ENCODE measurements around the gene CLIC6.
A peak's percentile ranks its signal among the peaks of the same experiment; 100 is the strongest.

CLIC6 gene

GRCh38 chr21:34730194-34730593, 61.4 kb downstream of the CLIC6 start:
- DNase-seq: no peak

GRCh38 chr21:34730756-34731445, 62.1 kb downstream of the CLIC6 start:
- DNase-seq: peak; percentile 44

DNA sequence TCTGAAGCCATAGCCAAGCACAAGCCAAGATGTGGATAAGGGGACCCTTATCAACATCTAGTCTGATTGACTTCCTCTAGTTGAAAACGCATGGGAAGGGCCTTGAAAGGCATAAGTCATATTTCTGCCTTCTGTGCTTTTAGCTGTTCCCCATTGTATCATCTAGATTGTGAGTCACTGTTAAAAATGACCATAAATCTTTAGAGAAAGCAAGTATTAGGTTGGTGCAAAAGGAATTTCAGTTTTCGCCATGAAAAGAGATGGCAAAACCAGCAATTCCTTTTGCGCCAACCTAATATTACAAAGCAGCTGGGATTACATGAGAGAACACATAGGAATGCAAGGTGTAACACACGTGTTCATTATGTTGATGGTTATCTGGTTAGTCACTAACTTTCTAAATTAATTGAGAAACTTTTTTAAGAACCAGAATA, 63.6 kb downstream of the CLIC6 start:
- DNase-seq: no peak

DNA sequence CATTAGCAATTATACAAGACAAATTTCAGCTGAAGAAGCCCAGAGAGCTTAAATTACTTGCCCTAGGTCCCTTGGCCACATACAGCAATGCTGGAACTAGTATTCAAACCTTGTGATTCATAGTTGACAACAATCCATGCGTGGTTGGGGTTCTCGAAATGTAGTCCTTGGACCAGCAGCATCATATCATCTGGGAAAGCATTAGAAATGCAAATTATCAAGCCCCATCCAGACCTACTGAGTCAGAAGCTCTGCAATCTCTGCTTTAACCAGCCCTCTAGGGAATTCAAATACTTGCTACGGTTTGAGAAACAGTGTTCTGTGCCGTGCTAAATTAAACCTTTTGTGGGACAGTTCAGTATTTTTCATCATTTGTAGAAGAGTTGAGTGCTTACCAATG, 65.1 kb downstream of the CLIC6 start:
- no peak for DNase-seq

DNA sequence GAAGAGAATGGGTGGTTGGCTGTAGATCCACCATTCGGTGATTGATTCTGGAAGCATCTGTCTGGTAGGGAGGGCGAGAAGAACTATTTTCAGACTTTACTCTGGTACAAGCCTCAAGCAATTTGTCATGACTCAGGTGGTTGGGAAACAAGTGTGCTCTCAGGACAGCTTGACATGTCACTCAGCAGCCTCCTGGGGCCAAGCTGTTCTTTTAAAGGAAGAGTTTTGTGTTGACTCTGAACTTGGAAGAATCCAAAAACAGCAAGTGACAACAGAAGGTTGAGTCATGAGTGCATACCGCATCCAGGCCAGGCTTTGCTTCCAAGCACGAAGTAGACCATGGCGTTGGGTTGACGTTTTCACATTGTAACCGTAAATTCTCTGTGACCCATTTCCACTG, 65.9 kb downstream of the CLIC6 start:
- DNase-seq: no peak

DNA sequence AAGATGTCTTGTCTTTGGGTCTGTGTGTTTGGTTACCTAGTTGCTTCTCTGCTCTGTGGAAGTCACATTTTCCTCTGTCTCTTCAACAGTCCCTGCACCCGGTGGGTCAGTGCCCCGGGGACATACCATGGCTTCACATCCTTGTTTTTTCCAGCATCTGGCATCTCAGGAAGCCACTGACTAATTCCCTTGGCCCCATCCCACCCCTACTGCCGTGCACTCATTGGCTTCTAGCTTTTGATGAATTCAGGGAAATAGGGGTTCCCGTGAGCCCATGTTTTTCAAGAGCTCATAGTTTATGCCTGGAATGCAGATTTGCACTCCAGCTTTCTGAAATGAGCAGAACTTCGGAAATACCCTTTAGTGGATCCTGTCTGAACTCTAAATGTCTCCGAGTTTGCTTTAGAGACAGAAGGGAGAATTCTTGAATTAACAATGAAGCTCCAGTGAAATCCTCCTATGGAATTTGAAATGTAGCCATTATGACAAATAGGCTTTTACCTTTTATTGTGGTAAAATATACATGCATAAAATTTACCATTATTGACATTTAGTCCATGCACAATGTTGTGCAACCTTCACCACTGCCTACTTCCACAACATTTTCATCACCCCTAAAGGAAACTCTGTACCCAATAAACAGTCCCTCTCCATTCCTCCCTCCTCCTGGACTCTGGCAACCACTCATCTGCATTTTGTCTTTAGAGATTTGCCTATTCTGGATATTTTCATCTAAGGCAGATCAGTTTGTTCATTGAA, 67.5 kb downstream of the CLIC6 start:
- no peak for DNase-seq

DNA sequence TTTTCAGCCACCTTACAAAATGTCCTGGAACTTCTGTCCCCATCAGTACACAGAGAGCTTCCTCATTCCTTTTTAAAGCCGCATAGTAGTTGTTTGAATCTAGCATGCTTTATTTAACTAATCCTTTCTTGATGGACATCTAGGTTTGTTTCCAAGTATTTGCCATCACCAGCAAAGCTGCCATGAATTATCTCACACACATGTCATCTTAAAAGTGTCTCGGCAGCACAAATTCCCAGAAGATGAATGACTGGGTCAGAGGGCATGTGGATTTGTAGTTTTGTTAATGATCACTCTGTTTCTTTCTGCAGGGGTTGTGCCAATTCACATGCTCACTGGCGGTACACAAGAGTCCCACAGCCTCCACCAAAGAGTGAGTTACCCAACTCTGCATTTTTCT, 68.3 kb downstream of the CLIC6 start:
- no peak for DNase-seq

GRCh38 chr21:34740198-34740597, 71.4 kb downstream of the CLIC6 start:
- DNase-seq: no peak

- no peak for DNase-seq
Measured at GRCh38 chr21:34743285-34743684, 74.5 kb downstream of the CLIC6 start.

DNA sequence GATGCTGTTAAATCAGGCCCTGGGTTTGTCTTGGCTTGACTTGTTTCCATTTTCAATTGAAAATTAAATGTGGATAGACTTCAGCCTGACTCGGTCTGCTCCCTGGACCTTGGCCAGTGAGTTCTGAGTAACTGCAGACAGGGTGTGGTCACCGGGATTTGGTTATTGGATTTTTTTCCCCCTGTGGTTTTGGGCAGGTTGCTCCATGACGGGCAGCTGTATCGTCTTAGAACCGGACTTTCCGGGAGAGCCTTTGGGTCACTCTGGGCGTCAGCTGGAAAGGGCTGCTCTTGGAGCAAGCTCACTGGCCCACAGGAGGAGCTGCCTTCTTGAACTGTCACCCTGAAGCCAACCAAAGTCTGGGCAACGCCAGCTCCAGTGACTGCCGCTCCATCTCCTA, 75.0 kb downstream of the CLIC6 start:
- no peak for DNase-seq

DNA sequence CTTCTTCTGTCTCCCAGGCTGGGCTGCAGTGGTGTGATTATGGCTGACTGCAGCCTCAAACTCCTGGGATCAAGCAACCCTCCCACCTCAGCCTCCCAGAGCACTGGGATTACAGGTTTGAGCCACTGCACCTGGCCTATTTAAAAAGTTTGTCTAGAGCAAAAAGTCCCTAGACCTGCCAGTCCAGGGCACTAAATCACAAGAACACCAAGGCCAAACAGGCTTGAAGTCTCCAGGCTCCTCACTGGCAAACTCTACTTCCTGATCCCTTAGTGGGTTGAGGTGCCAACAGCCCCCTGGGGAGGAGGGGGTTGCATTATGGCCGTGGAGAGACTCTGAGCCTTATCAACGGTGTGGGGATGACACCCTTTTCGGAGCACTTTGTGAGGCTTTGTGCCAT, 76.0 kb downstream of the CLIC6 start:
- DNase-seq: no peak

- peak; percentile 70 for DNase-seq
Measured at GRCh38 chr21:34745557-34746255, 76.9 kb downstream of the CLIC6 start.

- no peak for DNase-seq
Measured at GRCh38 chr21:34748862-34749261, 80.1 kb downstream of the CLIC6 start.

DNA sequence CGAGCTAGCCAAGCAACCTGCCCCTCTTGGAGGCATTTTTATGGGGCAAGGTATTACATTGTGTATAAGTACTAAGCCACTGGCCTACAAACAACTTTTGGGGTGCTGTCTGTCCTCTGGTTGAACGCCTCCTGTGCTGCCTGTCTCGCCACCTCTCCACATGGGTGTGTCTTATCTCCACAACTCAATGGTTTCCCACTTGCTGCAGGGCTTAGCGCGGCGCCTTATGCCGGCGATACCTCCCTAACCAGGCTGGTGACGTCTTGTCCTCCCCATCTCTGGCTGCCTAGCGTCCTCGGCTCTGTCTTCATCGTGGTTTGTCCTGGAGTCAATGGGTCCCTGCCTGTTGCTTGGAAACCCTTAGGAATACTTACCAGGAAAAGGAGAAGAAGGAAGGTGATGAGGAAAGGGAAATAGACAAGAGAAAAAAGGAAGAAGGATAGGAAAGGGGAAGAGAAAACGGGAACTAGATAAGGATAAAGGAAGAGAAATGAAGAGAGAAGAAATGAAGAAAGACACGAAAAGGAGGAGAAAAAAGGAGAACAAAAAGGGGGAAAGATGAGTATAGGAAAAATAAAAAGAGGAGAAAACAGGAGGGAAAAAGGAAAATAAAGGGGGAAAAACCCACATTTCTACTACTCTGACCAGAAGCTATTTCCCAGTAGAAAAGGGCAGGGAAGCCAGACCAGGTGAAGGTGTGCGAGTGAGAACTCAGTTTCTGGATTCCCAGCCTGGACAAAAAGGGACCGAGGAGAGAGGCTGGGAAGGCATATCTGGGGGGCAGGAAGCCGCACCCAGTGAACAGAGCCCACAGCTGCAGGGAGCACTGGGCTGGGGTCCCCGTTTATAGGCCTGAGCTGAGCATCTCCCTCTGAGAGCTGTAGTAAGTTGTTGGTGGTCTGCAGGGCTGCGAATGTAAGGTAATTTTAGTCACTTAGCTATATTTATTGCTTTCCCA, 86.2 kb downstream of the CLIC6 start:
- DNase-seq: no peak

DNA sequence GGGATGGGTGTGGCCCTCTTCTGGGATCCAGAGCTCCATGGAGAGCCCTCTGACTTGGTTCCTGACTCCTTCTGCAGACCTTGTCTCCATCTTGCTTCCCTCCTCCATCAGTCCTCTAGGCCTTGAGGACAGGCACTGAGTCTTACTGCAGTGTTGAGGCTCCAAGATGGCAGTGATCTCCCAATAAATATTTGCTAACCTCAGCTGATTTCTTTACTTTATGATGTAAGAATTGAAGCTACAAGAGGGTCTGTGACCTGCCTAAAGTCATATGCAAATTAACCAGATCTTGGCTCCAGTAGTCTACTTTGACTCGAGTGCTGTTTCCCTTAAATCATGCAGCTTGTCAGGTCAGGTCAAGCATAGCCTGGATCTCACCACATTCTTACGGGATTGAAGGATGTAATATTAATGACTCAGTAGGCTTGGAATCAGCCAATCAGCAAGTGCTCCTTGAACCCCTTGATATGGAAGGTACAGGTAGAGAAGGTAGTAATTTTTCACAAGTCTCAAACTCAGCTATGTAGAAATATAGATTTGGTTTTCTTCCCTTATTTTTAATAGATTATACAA, 93.0 kb downstream of the CLIC6 start:
- DNase-seq: no peak

DNA sequence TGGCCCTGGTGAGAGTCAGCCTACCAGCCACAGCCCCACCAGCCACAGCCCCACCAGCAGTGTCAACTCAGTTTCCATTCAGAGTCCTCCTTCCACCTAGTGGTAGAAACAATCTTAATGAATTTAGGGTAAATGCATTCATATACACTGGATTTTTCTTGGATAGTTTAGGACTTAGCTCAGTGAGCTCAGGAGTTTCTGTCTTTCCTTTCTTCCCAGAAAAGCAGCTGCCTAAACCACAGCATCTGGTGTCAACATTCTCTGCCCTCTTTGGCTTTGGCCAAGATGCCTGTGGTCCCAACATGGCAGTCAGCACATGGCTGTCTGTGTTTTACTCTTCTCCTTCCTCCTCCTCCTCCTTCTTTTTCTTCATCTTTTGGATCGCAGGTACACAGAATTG, 94.0 kb downstream of the CLIC6 start:
- DNase-seq: no peak

GRCh38 chr21:34764715-34765284, 96.0 kb downstream of the CLIC6 start:
- no peak for DNase-seq

GRCh38 chr21:34765619-34766018, 96.8 kb downstream of the CLIC6 start:
- no peak for DNase-seq

GRCh38 chr21:34766862-34767261, 98.1 kb downstream of the CLIC6 start:
- no peak for DNase-seq

Measured in NCI-H2029 treated with DMSO at 0.1 percent for 48 hours (cell line).